Measurements from ENCODE around the gene COX15. TPM values are rescaled to one million over a fixed set of nuclear protein-coding genes. Genes with fewer than 3 reads are reported as not detected.

COX15 gene
- total and polyA plus RNA-seq, 2 donors (not counting 1 experiment from before 2014, with no cell fraction given): 13.9 to 39.5 TPM

GRCh38 chr10:99754670-99755069 is 22.7 kb upstream of the COX15 start:
- H3K4me3 Mint-ChIP-seq: no peak overlapping the region
- DNase-seq: no peak
- H3K27me3 Mint-ChIP-seq: no peaks in the 10 kb centered on the region
- no peak for ATAC-seq (ENCODE audit: low read depth)
- no peaks in the 10 kb centered on the region for H3K9me3 Mint-ChIP-seq (ENCODE audit: insufficient read depth)
- peaks cover 7% of the 10 kb centered on the region for H3K4me1 Mint-ChIP-seq
- Histone ChIP-seq H3K4me3 (ENCODE audit: control extremely low read depth in 1 of 5, extremely low read depth in 1 of 5, insufficient read depth in 1 of 5, low read depth in 2 of 5, low read length in 4 of 5) (no peak overlapping the region), H3K27me3 (replicated peaks in 1 of 4; ENCODE audit: control extremely low read depth in 1 of 4, control insufficient read depth in 3 of 4, insufficient read depth in 4 of 4, low read length in 3 of 4) (no peaks in the 10 kb centered on the region), H3K4me1 (ENCODE audit: control insufficient read depth in 2 of 2, insufficient read depth in 2 of 2, low read length in 2 of 2) (peaks cover 0 to 5% of the 10 kb centered on the region in 2 donors), H3K4me2 (replicated peaks; ENCODE audit: low read depth, low read length, poor library complexity, severe bottlenecking) (no peak overlapping the region), H2AFZ (ENCODE audit: insufficient read depth, low read depth, low read length, poor library complexity, severe bottlenecking) (no peak overlapping the region), H3K36me3 (replicated peaks in 1 of 2; ENCODE audit: control extremely low read depth in 1 of 2, control insufficient read depth in 1 of 2, extremely low read depth in 1 of 2, insufficient read depth in 2 of 2, low read length in 1 of 2) (peaks cover 26 to 73% of the 10 kb centered on the region in 2 experiments), H3K9me3 (ENCODE audit: control extremely low read depth in 1 of 3, control insufficient read depth in 2 of 3, insufficient read depth in 1 of 3, low read length in 2 of 3) (no peaks in the 10 kb centered on the region), H4K20me1 (ENCODE audit: control insufficient read depth, insufficient read depth, low read length, poor library complexity, severe bottlenecking) (no peaks in the 10 kb centered on the region), H3K79me2 (ENCODE audit: control insufficient read depth, insufficient read depth, low read length) (no peaks in the 10 kb centered on the region), H3K27ac (ENCODE audit: low read length in 2 of 2) (no peak overlapping the region), H3K9ac (ENCODE audit: low read length) (no peak overlapping the region)
- H3K27ac Mint-ChIP-seq: no peak overlapping the region
- intact Hi-C loops (cut with micrococcal nuclease): no loop called here
- no CpG with 5 or more reads among the region's 1 CpG for WGBS (ENCODE audit: insufficient coverage)
- ChIA-PET CTCF (no interaction called here), POLR2A (no interaction called here)
- TF ChIP-seq CTCF (IDR thresholded peaks at IDR 0.05) (no peak), EZH2 (IDR thresholded peaks at IDR 0.05; ENCODE audit: borderline replicate concordance, insufficient read depth, low read depth, low read length, poor library complexity, severe bottlenecking) (no peak)

DNA sequence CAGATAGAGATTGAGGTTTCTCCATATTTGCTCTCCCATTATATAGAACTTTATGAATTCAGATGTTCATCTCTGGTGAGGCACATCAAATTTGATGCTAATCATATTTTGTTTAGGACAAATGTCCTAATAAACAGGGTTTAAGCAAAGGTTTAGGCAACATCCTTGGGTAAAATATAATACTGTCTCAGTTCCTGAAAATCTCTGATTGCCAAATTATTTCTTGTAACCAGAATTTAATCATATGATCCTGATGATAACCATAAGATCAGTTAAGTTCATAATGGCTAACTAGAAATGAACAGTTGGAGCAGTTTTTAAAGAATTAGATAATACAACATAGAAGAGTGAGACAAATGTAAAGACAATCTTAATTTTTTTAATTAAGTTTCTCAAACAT is 18.7 kb upstream of the COX15 start:
- H3K9ac ChIP-seq (ENCODE audit: low read length): no peak overlapping the region
- H3K4me3 ChIP-seq (ENCODE audit: control extremely low read depth in 1 of 5, extremely low read depth in 1 of 5, insufficient read depth in 1 of 5, low read depth in 2 of 5, low read length in 4 of 5): no peak overlapping the region
- H3K9me3 ChIP-seq (ENCODE audit: control extremely low read depth in 1 of 3, control insufficient read depth in 2 of 3, insufficient read depth in 1 of 3, low read length in 2 of 3): no peaks in the 10 kb centered on the region
- no peak overlapping the region for H3K27ac ChIP-seq (ENCODE audit: low read length in 2 of 2)
- H3K27me3 ChIP-seq (replicated peaks in 1 of 4; ENCODE audit: control extremely low read depth in 1 of 4, control insufficient read depth in 3 of 4, insufficient read depth in 4 of 4, low read length in 3 of 4): no peaks in the 10 kb centered on the region
- ATAC-seq (ENCODE audit: low read depth) (no peak), DNase-seq (no peak)
- H3K4me3 Mint-ChIP-seq: no peak overlapping the region
- H3K4me2 ChIP-seq (replicated peaks; ENCODE audit: low read depth, low read length, poor library complexity, severe bottlenecking): no peak overlapping the region
- no peaks in the 10 kb centered on the region for H3K9me3 Mint-ChIP-seq (ENCODE audit: insufficient read depth)
- peaks cover 14 to 80% of the 10 kb centered on the region in 2 experiments for H3K36me3 ChIP-seq (replicated peaks in 1 of 2; ENCODE audit: control extremely low read depth in 1 of 2, control insufficient read depth in 1 of 2, extremely low read depth in 1 of 2, insufficient read depth in 2 of 2, low read length in 1 of 2)
- peaks cover 17% of the 10 kb centered on the region for H4K20me1 ChIP-seq (ENCODE audit: control insufficient read depth, insufficient read depth, low read length, poor library complexity, severe bottlenecking)
- no peaks in the 10 kb centered on the region for H3K27me3 Mint-ChIP-seq
- no peaks in the 10 kb centered on the region for H3K4me1 ChIP-seq (ENCODE audit: control insufficient read depth in 2 of 2, insufficient read depth in 2 of 2, low read length in 2 of 2)
- H3K27ac Mint-ChIP-seq: no peak overlapping the region
- no peaks in the 10 kb centered on the region for H3K4me1 Mint-ChIP-seq
- TF ChIP-seq CTCF (IDR thresholded peaks at IDR 0.05) (no peak), EZH2 (IDR thresholded peaks at IDR 0.05; ENCODE audit: borderline replicate concordance, insufficient read depth, low read depth, low read length, poor library complexity, severe bottlenecking) (no peak)
- intact Hi-C loops (cut with micrococcal nuclease): no loop called here
- POLR2A ChIA-PET: no interaction called here
- H3K79me2 ChIP-seq (ENCODE audit: control insufficient read depth, insufficient read depth, low read length): peaks cover 5% of the 10 kb centered on the region
- CTCF ChIA-PET: no interaction called here
- H2AFZ ChIP-seq (ENCODE audit: insufficient read depth, low read depth, low read length, poor library complexity, severe bottlenecking): no peak overlapping the region
